Activated gamma-delta T cell treated with Interleukin-2 at 50 U/mL for 16 hours (primary cell): Measurements from ENCODE around the gene CD248.

Source experiments
- DNase-seq: peaks from one replicate; pipeline ENCODE4 v3.0.0-alpha.2; 2020

Gene CD248

GRCh38 chr11:66268952-66269905, 47.6 kb downstream of the CD248 start:
- no peak for DNase-seq

- peak; percentile 100 for DNase-seq
Observed at GRCh38 chr11:66268244-66268951, 48.4 kb downstream of the CD248 start, which contains the start of gene RAB1B. Gene RAB1B, plus strand, starts transcription at chr11:66268639. Its CDS starts 41 bp downstream, at chr11:66268680.

- DNase-seq: peak; percentile 84
Observed at GRCh38 chr11:66267379-66268243, 49.2 kb downstream of the CD248 start.

GRCh38 chr11:66267039-66267378, 49.8 kb downstream of the CD248 start:
- no peak for DNase-seq

GRCh38 chr11:66266378-66267038, 50.3 kb downstream of the CD248 start:
- DNase-seq: no peak

GRCh38 chr11:66265531-66266377, 51.1 kb downstream of the CD248 start:
- DNase-seq: no peak

GRCh38 chr11:66264914-66265313, 51.9 kb downstream of the CD248 start:
- no peak for DNase-seq
